ENCODE measurements around the gene CTNNBL1. TPM values are rescaled to one million over a fixed set of nuclear protein-coding genes. Genes with fewer than 3 reads are reported as not detected.
A peak's percentile ranks its signal among the peaks of the same experiment; 100 is the strongest.
"Not testable (repeated sequence)": the region's sequence is repeated elsewhere in the genome, so short reads cannot be mapped to it uniquely, and the experiment has no call there.

CTNNBL1 gene
- total RNA-seq, 1 donor from 2014 or later, result 30.4 TPM

DNA sequence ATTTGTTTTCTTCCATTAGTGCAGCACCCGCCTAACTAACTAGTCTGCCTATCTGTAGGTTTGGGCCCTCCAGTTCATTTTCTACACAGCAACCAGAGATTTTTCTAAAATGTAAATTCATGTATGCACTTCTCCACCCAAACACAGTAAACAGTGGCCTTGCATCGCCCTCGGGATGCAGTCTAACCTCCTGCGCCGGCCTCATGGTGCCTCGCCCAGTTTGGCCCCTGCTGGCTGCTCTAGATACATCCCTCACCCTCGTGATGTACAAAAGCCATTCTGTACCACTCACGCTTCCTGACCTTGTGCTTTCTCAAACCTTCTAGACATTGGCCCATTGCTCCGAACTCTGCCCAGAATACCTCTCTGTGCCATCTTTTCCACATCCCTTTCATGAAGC lies 155.3 kb downstream of the CTNNBL1 start:
- DNase-seq (ENCODE audit: low read depth), result no peak

GRCh38 chr20:37849566-37849965 lies 155.7 kb downstream of the CTNNBL1 start:
- no peak for DNase-seq (ENCODE audit: low read depth)

DNA sequence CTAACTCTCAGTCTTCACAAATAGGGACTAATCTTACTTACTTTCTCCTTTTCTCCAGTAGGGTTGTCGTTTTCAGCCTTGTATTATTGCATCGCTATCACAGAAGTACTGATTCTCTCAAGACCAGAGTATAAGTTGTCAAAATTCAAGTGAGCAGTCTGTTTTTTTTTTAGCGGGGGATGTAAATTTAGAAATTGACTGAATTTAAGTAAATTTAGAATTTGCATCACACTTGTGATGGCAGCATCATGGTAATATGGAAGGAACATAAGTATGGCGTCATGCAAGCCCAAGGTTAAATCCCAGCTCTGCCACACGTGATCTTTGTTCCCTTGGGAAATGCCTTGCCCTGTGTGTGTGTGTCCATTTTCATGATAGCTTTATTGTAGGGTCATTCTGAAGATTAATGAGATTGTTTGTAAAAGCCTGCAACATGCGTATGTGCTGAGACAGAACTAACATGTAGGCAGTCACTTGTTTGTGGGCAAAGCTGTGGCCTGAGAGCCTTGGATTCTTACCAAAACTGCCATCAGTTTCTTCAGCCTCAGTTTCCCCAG lies 156.3 kb downstream of the CTNNBL1 start:
- no peak for DNase-seq (ENCODE audit: low read depth)

GRCh38 chr20:37850724-37851355 lies 157.0 kb downstream of the CTNNBL1 start:
- DNase-seq (ENCODE audit: low read depth), result peak; percentile 44

GRCh38 chr20:37852666-37853065 lies 158.8 kb downstream of the CTNNBL1 start:
- no peak for DNase-seq (ENCODE audit: low read depth)

DNA sequence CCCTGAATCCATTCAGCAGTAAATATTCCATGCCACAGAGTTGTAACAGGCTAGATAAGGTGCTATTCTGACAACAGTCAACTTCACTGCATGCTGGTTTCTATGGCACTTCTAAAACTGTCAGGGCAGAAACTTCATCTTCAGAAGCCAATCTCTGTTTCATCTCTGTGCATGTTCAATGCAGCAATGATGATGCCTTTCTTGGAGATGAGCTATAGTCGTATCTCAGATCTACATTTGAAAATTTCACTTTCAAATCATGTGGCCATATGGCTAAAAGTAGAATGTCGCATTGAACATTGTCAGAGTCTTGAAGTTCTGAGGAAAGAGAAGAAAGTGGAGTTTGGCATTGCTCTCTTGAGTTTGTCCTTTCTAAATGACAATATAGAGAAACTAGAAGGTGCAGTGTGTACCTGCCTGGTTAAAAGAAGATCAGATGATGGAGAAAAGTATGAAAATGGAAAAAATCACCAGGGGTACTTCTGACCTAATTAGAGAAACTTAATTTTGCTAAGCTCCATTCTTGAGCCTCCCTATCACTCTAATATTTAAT lies 160.1 kb downstream of the CTNNBL1 start:
- DNase-seq (ENCODE audit: low read depth), result no peak

GRCh38 chr20:37856034-37856433 lies 162.2 kb downstream of the CTNNBL1 start:
- DNase-seq (ENCODE audit: low read depth), result not testable (repeated sequence)

GRCh38 chr20:37856932-37857660 lies 163.3 kb downstream of the CTNNBL1 start:
- DNase-seq (ENCODE audit: low read depth), result peak; percentile 57

DNA sequence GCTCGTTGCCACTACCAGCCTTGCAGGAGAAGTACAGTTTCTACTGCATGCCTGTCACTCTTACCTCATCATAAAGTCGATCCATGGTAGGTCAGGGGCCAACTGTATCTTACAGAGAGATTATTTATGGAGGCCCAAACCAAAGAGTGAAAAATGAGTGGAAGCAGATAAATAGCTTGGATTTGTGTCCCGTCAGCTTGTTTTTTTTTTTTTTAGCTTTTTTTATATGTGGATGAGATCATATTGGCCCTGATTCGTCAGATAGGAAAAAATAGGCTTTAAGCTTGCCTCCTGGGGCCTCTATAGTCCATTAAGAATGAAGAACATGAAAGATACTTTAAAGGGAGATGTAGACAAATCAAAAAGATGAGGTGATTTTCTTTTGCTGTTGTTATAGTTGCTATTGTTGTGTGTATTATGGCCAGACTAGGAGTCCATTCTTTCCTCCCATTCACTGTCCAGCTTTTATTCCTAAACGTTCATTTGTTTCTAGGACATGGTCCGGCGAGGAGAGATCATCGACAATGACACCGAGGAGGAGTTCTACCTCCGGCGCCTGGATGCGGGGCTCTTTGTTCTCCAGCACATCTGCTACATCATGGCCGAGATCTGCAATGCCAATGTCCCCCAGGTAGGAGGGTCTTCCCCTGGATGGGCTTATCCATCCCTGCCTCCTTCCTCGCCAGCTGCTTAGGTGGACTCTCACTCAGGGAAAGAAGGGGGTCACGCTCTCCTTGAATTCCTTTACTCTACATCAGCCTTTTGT lies 165.8 kb downstream of the CTNNBL1 start:
- DNase-seq (ENCODE audit: low read depth), result no peak

DNA sequence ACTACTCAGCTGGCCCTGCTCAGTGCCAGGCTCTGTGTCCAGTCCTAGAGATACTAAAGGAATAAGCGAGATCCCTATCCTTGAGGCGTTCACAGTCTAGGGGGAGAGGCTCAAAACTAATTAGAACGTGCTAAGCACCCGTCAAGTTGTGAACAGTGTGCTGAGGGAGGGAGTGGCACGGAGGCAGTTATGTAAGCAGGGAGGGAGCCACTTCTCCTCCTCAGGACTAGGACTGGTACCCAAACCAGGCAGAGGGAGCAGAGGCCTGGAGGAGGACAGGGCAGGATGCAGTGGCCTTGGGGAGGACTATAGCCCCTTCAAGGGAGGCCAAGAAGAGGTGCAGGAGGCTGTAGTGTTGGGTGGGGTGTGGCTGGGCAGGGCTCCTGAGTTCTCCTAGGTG lies 169.5 kb downstream of the CTNNBL1 start:
- DNase-seq (ENCODE audit: low read depth), result no peak

DNA sequence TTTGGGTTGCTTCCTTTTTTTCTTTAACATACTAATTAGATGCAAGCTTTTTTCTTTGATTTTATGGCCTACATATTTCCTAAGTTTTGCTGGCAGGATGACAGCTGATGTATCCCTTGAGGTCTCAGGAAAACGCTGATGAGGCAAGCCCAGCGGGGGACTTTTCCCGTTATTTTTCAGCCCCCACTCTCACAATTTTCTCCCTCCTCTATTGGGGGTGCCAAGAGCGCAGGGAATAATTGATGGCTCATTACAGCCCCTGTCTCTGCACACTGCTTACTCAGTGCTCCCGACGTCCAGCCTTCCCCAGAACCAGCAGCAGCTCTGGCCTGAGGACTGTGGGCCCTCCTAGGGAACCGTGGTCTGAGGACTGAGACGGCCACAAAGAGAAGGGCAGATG lies 170.5 kb downstream of the CTNNBL1 start:
- no peak for DNase-seq (ENCODE audit: low read depth)

DNA sequence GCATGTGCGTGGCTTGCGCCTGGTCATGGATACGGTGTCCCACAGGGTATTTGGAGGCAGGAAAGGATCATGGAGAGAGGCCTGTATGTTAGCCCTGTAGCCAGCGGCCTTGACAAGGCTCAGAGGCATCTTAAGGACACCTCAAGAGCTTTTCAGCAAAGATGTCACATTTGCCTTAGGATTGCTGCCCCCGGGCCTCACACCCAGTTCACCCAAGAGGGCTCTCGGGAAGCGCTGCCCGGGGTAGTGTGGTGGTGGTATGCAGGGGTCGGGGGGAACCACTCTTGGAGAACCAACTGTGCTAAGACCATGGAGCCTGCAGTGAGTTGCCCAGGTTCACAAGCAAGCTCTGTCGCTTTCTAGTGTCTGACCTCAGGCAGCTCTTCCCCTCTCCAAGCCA lies 172.2 kb downstream of the CTNNBL1 start:
- no peak for DNase-seq (ENCODE audit: low read depth)

DNA sequence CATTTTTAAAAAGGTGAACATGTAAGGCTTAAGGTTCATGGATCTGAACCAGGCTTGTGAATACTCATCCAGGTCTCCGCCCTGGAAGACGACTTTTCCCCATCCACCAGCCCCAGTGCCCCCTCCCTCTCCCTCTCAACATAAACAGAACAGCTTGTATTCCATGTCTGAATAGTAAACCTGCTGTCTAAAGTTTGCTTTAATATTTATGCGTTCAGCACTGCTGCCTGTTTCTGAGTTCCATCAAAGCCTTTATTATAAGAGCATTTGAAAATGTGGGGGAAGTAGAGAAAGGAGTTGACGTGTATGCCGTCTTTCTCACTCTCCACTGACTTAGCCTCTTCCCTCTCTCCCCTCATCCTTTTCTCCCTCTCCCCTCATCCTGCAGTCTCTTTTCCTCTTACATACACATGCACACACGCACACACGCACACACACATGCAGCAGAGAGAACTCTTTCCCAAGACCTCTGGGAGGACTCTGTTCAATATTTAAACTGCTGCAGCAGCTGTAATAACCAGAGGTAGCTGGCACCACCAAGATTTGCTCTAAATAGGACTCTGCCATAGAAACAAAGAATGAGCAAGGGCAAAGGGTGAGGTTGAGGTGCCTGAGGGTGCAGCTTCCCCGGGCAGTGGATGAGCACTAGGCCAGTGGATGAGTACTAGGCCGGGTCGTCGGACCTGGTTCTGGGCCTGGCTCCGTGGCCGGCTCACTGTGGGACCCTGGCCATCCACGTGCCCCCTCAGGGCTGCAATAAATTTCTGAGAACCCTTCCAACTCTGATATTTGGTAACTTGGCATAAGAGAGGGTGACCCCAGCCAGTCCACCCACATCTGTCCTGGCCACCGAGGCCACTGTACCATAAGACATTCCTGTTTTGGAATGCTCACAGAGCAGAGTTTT lies 173.7 kb downstream of the CTNNBL1 start:
- peak; percentile 52 for DNase-seq (ENCODE audit: low read depth)

- DNase-seq (ENCODE audit: low read depth), result peak; percentile 47
Observed at GRCh38 chr20:37868851-37869333, 175.1 kb downstream of the CTNNBL1 start.

DNA sequence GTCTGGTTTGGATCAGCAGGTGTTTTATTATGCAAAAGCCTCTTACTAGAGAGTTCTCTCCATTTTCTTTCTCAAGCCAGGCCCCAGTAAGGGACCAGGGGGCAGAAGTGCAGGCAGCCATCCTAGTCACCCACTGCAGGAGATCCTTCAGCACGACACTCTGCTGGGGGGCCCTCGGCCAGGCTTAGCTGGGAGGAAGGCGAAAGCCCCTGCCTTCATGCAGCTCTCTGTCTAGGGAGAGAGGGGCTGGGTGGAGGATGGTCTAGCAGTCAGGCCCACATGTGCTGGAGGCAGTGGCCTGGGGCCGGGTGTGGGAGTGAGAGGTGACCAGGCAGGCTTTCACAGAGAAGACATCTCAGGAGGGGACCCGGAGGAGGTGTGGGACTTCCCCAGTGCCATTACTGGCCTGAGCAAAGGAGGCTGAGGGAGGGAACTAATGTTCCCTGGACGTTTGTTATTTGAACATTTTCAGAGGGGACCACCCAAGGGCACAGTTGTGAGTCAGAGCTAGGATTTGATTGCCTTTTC lies 175.6 kb downstream of the CTNNBL1 start:
- no peak for DNase-seq (ENCODE audit: low read depth)

GRCh38 chr20:37870294-37870693 lies 176.5 kb downstream of the CTNNBL1 start:
- DNase-seq (ENCODE audit: low read depth), result no peak

GRCh38 chr20:37871751-37872150 lies 177.9 kb downstream of the CTNNBL1 start:
- DNase-seq (ENCODE audit: low read depth), result no peak

- no peak for DNase-seq (ENCODE audit: low read depth)
Observed at GRCh38 chr20:37872161-37872560, 178.3 kb downstream of the CTNNBL1 start.

DNA sequence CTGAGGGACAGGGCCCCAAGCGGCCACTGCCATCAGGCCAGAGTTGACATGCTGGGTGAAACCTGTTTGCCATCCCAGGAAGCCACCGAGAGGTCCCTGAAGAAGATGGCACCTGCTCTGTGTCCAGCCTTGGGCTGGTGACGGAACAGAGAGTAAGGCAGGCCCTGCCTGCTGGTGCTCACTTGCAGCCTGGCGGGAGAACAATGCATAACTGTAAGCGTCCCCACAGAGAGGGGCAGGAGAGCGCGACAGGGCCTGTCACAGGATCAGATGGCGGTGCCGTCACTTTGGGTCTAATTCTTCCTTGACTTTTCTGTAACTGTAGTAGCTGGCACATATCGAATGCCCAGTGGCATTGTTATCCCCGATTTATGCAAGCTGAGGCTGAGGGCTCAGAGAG lies 180.1 kb downstream of the CTNNBL1 start:
- no peak for DNase-seq (ENCODE audit: low read depth)
